DOHH2 (cell line): Measurements from ENCODE around the gene FSHR.

Source experiments
- H3F3A ChIP-seq: fragments of 200-600 bp; sonication (generic), shearing (Covaris generic); 2 replicates; pipeline ENCODE4 v1.6.0; 2016; ENCODE audit warnings: antibody characterized with exemption, mild to moderate bottlenecking; ENCODE audit not compliant: control insufficient read depth, insufficient read depth
- H3K27ac ChIP-seq: fragments of 200-600 bp; sonication (generic); 2 replicates; pipeline ENCODE4 v1.5.1; 2014; ENCODE audit warnings: low read depth, mild to moderate bottlenecking, low read length, moderate library complexity
- H3K27me3 ChIP-seq: fragments of 200-600 bp; sonication (generic); 2 replicates; pipeline ENCODE4 v1.6.1; 2014; ENCODE audit warnings: mild to moderate bottlenecking, low read length, mixed read lengths; ENCODE audit not compliant: control insufficient read depth
- H3K36me3 ChIP-seq: fragments of 200-600 bp; sonication (generic); 2 replicates; pipeline ENCODE4 v1.6.1; 2014; ENCODE audit warnings: mild to moderate bottlenecking, low read length, moderate library complexity, mixed read lengths; ENCODE audit not compliant: control insufficient read depth
- H3K4me1 ChIP-seq: fragments of 200-600 bp; sonication (generic); 2 replicates; pipeline ENCODE4 v1.6.1; 2014; ENCODE audit warnings: mild to moderate bottlenecking, low read length, mixed read lengths; ENCODE audit not compliant: control insufficient read depth
- H3K4me2 ChIP-seq: fragments of 200-600 bp; sonication (generic); 2 replicates; pipeline ENCODE4 v1.6.0; 2014; ENCODE audit warnings: mild to moderate bottlenecking, low read length, moderate library complexity
- H3K4me3 ChIP-seq: fragments of 200-600 bp; sonication (generic); 2 replicates; pipeline ENCODE4 v1.5.1; 2014; ENCODE audit warnings: mild to moderate bottlenecking, low read length, mixed read lengths
- H3K79me2 ChIP-seq: fragments of 200-600 bp; sonication (generic); 2 replicates; pipeline ENCODE4 v1.6.1; 2014; ENCODE audit warnings: mild to moderate bottlenecking, low read length, mixed read lengths; ENCODE audit not compliant: control insufficient read depth
- H3K9me2 ChIP-seq: fragments of 200-600 bp; sonication (generic); replicated peaks from 2 replicates; pipeline ENCODE4 v1.6.1; 2014; ENCODE audit warnings: mild to moderate bottlenecking, low read length, mixed read lengths; ENCODE audit not compliant: control insufficient read depth
- H3K9me3 ChIP-seq: fragments of 200-600 bp; sonication (generic); 2 replicates; pipeline ENCODE4 v1.6.1; 2014; ENCODE audit warnings: antibody characterized with exemption, low read length, mixed read lengths; ENCODE audit not compliant: control insufficient read depth, insufficient read depth
- H4K20me1 ChIP-seq: fragments of 200-600 bp; sonication (generic); 2 replicates; pipeline ENCODE4 v1.6.0; 2014; ENCODE audit warnings: low read depth, mild to moderate bottlenecking, antibody characterized with exemption, low read length, moderate library complexity; ENCODE audit not compliant: control insufficient read depth, insufficient read depth
- CTCF ChIP-seq: fragments of 200-600 bp; sonication (generic); IDR thresholded peaks from one replicate; pipeline ENCODE4 v1.5.1; 2014; ENCODE audit warnings: antibody characterized with exemption, mild to moderate bottlenecking, low read depth, low read length; ENCODE audit not compliant: poor library complexity, severe bottlenecking
- EZH2phosphoT487 ChIP-seq: fragments of 200-600 bp; sonication (generic); IDR thresholded peaks from 2 replicates; pipeline ENCODE4 v1.6.1; 2017; ENCODE audit warnings: borderline replicate concordance, mild to moderate bottlenecking, antibody characterized with exemption, low read length, moderate library complexity, mixed read lengths

Gene FSHR

GRCh38 chr2:49189512-49190225 is 35.4 kb upstream of the FSHR start:
- Histone ChIP-seq H3K36me3 (no peaks in the 10 kb centered on the region), H3K4me2 (no peak overlapping the region), H3K27ac (no peak overlapping the region), H3K9me2 (no peaks in the 10 kb centered on the region), H4K20me1 (no peaks in the 10 kb centered on the region), H3K4me1 (no peaks in the 10 kb centered on the region), H3K79me2 (no peaks in the 10 kb centered on the region), H3K27me3 (no peaks in the 10 kb centered on the region), H3K9me3 (no peaks in the 10 kb centered on the region), H3F3A (no peaks in the 10 kb centered on the region), H3K4me3 (no peak overlapping the region)
- TF ChIP-seq CTCF (no peak), EZH2phosphoT487 (no peak)

GRCh38 chr2:49186050-49186648 is 31.8 kb upstream of the FSHR start:
- Histone ChIP-seq H3K9me2 (no peaks in the 10 kb centered on the region), H3K27me3 (no peaks in the 10 kb centered on the region), H3K27ac (no peak overlapping the region), H3K9me3 (no peaks in the 10 kb centered on the region), H3K4me1 (no peaks in the 10 kb centered on the region), H3K4me3 (no peak overlapping the region), H4K20me1 (no peaks in the 10 kb centered on the region), H3K36me3 (no peaks in the 10 kb centered on the region), H3F3A (no peaks in the 10 kb centered on the region), H3K4me2 (no peak overlapping the region), H3K79me2 (no peaks in the 10 kb centered on the region)
- TF ChIP-seq EZH2phosphoT487 (no peak), CTCF (no peak)

GRCh38 chr2:49178656-49179055 is 24.3 kb upstream of the FSHR start:
- Histone ChIP-seq H3K9me3 (no peaks in the 10 kb centered on the region), H3K9me2 (no peaks in the 10 kb centered on the region), H3K27me3 (no peaks in the 10 kb centered on the region)

More at GRCh38 chr2:49178656-49179055, 24.3 kb upstream of the FSHR start:
- Histone ChIP-seq H3K36me3 (no peaks in the 10 kb centered on the region), H3F3A (no peaks in the 10 kb centered on the region), H3K4me1 (no peaks in the 10 kb centered on the region), H3K4me3 (no peak overlapping the region), H4K20me1 (no peaks in the 10 kb centered on the region), H3K79me2 (no peaks in the 10 kb centered on the region), H3K27ac (no peak overlapping the region), H3K4me2 (no peak overlapping the region)
- TF ChIP-seq EZH2phosphoT487 (no peak), CTCF (no peak)
